HepG2 (cell line): Measurements from ENCODE around the gene MDP1. TPM values are rescaled to one million over a fixed set of nuclear protein-coding genes. Genes with fewer than 3 reads are reported as not detected.
A peak's percentile ranks its signal among the peaks of the same experiment; 100 is the strongest.

Experiments used
- CCAR2 ChIP-seq: fragments of 200-400 bp; formaldehyde crosslinking; optimal IDR thresholded peaks from 2 replicates; pipeline ENCODE3; 2018; ENCODE audit warnings: low read depth, mild to moderate bottlenecking, low read length, moderate library complexity
- FOXK1 ChIP-seq: sonication (generic); formaldehyde crosslinking; IDR thresholded peaks from 2 replicates; pipeline ENCODE4 v1.4.0; 2020; ENCODE audit warnings: low read depth, missing genetic modification reagents, borderline replicate concordance
- JARID2 ChIP-seq: sonication (generic); formaldehyde crosslinking; IDR thresholded peaks from 2 replicates; pipeline ENCODE4 v1.8.1; 2023; ENCODE audit warnings: missing genetic modification reagents, inconsistent platforms; ENCODE audit not compliant: insufficient replicate concordance
- RCOR2 ChIP-seq: IDR thresholded peaks from 2 replicates; pipeline ENCODE4 v1.6.1; 2016; ENCODE audit warnings: missing biosample characterization, missing genetic modification reagents
- RFX5 ChIP-seq: IDR thresholded peaks from 2 replicates; pipeline ENCODE4 v1.6.1; 2011; ENCODE audit warnings: low read depth, low read length, improper control_type of control experiment
- SP4 ChIP-seq: sonication (generic); formaldehyde crosslinking; IDR thresholded peaks from 2 replicates; pipeline ENCODE4 v1.8.1; 2023; ENCODE audit warnings: mild to moderate bottlenecking, missing genetic modification reagents
- TARDBP ChIP-seq: sonication (generic); formaldehyde crosslinking; IDR thresholded peaks from 2 replicates; pipeline ENCODE4 v1.8.0; 2022; ENCODE audit warnings: mild to moderate bottlenecking, missing genetic modification reagents
- ZC3H4 ChIP-seq: sonication (generic); formaldehyde crosslinking; IDR thresholded peaks from 2 replicates; pipeline ENCODE4 v1.4.0; 2020; ENCODE audit warnings: missing genetic modification reagents, borderline replicate concordance
- ZFY ChIP-seq: sonication (generic); formaldehyde crosslinking; IDR thresholded peaks from 2 replicates; pipeline ENCODE4 v1.4.0; 2020; ENCODE audit warnings: missing genetic modification reagents
- ZNF101 ChIP-seq: sonication (generic); formaldehyde crosslinking; IDR thresholded peaks from 2 replicates; pipeline ENCODE4 v1.4.0; 2020; ENCODE audit warnings: mild to moderate bottlenecking, low read depth, missing genetic modification reagents, borderline replicate concordance
- ZNF264 ChIP-seq: sonication (generic); formaldehyde crosslinking; IDR thresholded peaks from 2 replicates; pipeline ENCODE4 v1.4.0; 2020; ENCODE audit warnings: missing genetic modification reagents
- ZNF572 ChIP-seq: sonication (generic); formaldehyde crosslinking; IDR thresholded peaks from 2 replicates; pipeline ENCODE4 v1.5.1; 2020; ENCODE audit warnings: mild to moderate bottlenecking, missing genetic modification reagents
- ZNF768 ChIP-seq: sonication (generic); formaldehyde crosslinking; IDR thresholded peaks from 2 replicates; pipeline ENCODE4 v1.4.0; 2020; ENCODE audit warnings: missing genetic modification reagents
- polyA plus RNA-seq, 8 experiments: library from polyadenylated mRNA; depleted of rRNA in 3 of 8; stranded (reverse) in 7 of 8; unstranded in 1 of 8; fragments of >200 nt; fragmentation: Illumina TruSeq in 4 of 8; extraction: Trizol in 4 of 8; gene quantifications; 2 replicates each; pipeline versions ENCODE4 v1.2.1 to v1.2.3, GENCODE V29; 2011 to 2016; ENCODE audit warnings: low read depth in 4 of 8, missing spikeins in 1 of 8, mixed read lengths in 1 of 8; ENCODE audit not compliant: insufficient read depth in 1 of 8
- total RNA-seq, 5 experiments: library from RNA; depleted of rRNA; stranded (reverse); fragments of >200 nt; fragmentation: Illumina TruSeq; extraction: Trizol; gene quantifications; 2 replicates each; pipeline ENCODE4 v1.2.3, GENCODE V29; 2016; ENCODE audit warnings: low read depth in 1 of 5
- TF ChIP-seq, protein P1 (sequence below): sonication (generic); formaldehyde crosslinking; IDR thresholded peaks from 2 replicates; pipeline ENCODE4 v1.4.0; 2020; ENCODE audit warnings: mild to moderate bottlenecking, missing genetic modification reagents
- TF ChIP-seq, protein P2 (sequence below): sonication (generic); formaldehyde crosslinking; IDR thresholded peaks from 2 replicates; pipeline ENCODE4 v1.4.0; 2020; ENCODE audit warnings: low read depth, mild to moderate bottlenecking, missing genetic modification reagents
- TF ChIP-seq, protein P3 (sequence below): sonication (generic); formaldehyde crosslinking; IDR thresholded peaks from 2 replicates; pipeline ENCODE4 v1.4.0; 2020; ENCODE audit warnings: missing genetic modification reagents

Gene MDP1
- total and polyA plus RNA-seq, 2 of the 13 experiments (the other 11 are each of a cell fraction or from before 2014, with no cell fraction given), result 44.1 to 48.7 TPM

DNA sequence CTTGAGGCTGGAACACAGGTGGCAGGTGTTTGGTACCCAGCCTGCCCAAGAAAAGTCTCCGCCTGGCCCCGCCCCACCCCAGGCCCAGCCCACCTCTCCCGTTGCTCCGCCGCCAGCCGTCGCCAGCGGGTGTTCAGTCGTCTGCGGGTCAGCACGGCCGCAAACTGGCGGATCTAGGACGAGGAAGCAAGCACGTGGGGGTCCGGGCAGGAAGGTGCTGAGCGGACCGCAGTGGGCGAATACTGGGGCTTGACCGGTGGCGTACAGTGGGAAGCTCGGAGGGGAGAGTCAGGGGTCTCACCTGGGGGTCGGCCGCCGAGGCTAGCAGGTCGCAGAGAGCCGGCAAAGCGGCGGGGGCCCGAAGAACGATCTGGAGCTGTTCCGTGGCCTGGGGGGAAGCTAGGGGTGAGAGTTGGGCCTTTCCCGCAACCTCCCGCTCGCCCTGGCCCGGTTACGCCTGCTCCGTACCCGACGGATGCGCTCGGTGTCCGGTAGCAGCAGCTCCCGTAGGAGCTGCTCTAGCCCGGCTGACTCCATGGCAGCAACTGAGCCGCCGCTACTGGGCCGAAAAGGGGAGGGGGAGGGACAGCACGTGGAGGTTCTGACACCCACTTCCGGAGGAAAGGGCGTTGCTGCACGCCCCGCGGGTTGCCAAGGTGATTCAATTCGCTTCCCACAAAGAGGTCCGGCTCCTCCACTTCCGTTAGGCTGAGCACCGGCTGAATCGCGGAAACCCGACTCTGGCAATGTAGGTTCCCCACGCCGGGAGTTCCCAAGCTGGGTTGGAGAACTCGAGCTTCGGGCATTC, 27.4 kb downstream of the MDP1 start, which contains the start of gene IPO4 (continued):
- peak; percentile 100 for TF ChIP-seq CCAR2
- peak; percentile 89; the same call in 1 of the 2 replicates for TF ChIP-seq ZNF572 (CRISPR knock-in tag)
- TF ChIP-seq JARID2 (CRISPR knock-in tag), result no peak
- TF ChIP-seq RFX5, result peak; percentile 72
- TF ChIP-seq RCOR2 (CRISPR knock-in tag), result peak; percentile 88
- peak; percentile 98 for TF ChIP-seq ZNF264
- TF ChIP-seq SP4 (CRISPR knock-in tag), result peak; percentile 94
- peak; percentile 96 for TF ChIP-seq ZFY
- TF ChIP-seq, protein P1, sequence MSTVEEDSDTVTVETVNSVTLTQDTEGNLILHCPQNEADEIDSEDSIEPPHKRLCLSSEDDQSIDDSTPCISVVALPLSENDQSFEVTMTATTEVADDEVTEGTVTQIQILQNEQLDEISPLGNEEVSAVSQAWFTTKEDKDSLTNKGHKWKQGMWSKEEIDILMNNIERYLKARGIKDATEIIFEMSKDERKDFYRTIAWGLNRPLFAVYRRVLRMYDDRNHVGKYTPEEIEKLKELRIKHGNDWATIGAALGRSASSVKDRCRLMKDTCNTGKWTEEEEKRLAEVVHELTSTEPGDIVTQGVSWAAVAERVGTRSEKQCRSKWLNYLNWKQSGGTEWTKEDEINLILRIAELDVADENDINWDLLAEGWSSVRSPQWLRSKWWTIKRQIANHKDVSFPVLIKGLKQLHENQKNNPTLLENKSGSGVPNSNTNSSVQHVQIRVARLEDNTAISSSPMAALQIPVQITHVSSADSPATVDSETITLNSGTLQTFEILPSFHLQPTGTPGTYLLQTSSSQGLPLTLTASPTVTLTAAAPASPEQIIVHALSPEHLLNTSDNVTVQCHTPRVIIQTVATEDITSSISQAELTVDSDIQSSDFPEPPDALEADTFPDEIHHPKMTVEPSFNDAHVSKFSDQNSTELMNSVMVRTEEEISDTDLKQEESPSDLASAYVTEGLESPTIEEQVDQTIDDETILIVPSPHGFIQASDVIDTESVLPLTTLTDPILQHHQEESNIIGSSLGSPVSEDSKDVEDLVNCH (CRISPR knock-in tag), result no peak
- peak; percentile 99 for TF ChIP-seq FOXK1
- TF ChIP-seq ZC3H4, result peak; percentile 82; the same call in 1 of the 2 replicates
- TF ChIP-seq ZNF101 (CRISPR knock-in tag), result peak; percentile 92; the same call in 1 of the 2 replicates
- TF ChIP-seq ZNF768, result peak; percentile 88
- TF ChIP-seq, protein P2, sequence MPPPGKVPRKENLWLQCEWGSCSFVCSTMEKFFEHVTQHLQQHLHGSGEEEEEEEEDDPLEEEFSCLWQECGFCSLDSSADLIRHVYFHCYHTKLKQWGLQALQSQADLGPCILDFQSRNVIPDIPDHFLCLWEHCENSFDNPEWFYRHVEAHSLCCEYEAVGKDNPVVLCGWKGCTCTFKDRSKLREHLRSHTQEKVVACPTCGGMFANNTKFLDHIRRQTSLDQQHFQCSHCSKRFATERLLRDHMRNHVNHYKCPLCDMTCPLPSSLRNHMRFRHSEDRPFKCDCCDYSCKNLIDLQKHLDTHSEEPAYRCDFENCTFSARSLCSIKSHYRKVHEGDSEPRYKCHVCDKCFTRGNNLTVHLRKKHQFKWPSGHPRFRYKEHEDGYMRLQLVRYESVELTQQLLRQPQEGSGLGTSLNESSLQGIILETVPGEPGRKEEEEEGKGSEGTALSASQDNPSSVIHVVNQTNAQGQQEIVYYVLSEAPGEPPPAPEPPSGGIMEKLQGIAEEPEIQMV (CRISPR knock-in tag), result peak; percentile 84; the same call in 1 of the 2 replicates
- TF ChIP-seq TARDBP, result peak; percentile 100
- TF ChIP-seq, protein P3, sequence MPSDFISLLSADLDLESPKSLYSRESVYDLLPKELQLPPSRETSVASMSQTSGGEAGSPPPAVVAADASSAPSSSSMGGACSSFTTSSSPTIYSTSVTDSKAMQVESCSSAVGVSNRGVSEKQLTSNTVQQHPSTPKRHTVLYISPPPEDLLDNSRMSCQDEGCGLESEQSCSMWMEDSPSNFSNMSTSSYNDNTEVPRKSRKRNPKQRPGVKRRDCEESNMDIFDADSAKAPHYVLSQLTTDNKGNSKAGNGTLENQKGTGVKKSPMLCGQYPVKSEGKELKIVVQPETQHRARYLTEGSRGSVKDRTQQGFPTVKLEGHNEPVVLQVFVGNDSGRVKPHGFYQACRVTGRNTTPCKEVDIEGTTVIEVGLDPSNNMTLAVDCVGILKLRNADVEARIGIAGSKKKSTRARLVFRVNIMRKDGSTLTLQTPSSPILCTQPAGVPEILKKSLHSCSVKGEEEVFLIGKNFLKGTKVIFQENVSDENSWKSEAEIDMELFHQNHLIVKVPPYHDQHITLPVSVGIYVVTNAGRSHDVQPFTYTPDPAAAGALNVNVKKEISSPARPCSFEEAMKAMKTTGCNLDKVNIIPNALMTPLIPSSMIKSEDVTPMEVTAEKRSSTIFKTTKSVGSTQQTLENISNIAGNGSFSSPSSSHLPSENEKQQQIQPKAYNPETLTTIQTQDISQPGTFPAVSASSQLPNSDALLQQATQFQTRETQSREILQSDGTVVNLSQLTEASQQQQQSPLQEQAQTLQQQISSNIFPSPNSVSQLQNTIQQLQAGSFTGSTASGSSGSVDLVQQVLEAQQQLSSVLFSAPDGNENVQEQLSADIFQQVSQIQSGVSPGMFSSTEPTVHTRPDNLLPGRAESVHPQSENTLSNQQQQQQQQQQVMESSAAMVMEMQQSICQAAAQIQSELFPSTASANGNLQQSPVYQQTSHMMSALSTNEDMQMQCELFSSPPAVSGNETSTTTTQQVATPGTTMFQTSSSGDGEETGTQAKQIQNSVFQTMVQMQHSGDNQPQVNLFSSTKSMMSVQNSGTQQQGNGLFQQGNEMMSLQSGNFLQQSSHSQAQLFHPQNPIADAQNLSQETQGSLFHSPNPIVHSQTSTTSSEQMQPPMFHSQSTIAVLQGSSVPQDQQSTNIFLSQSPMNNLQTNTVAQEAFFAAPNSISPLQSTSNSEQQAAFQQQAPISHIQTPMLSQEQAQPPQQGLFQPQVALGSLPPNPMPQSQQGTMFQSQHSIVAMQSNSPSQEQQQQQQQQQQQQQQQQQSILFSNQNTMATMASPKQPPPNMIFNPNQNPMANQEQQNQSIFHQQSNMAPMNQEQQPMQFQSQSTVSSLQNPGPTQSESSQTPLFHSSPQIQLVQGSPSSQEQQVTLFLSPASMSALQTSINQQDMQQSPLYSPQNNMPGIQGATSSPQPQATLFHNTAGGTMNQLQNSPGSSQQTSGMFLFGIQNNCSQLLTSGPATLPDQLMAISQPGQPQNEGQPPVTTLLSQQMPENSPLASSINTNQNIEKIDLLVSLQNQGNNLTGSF, result peak; percentile 89
